CD4-positive, alpha-beta T cell treated with Interferon alpha-2 for 1 hour (primary cell): ENCODE measurements around the gene HJV.

Experiments
- DNase-seq, 2 donors: peaks; one replicate each; pipeline ENCODE4 v3.0.0-alpha.2; 2020 to 2022

The HJV gene

DNA sequence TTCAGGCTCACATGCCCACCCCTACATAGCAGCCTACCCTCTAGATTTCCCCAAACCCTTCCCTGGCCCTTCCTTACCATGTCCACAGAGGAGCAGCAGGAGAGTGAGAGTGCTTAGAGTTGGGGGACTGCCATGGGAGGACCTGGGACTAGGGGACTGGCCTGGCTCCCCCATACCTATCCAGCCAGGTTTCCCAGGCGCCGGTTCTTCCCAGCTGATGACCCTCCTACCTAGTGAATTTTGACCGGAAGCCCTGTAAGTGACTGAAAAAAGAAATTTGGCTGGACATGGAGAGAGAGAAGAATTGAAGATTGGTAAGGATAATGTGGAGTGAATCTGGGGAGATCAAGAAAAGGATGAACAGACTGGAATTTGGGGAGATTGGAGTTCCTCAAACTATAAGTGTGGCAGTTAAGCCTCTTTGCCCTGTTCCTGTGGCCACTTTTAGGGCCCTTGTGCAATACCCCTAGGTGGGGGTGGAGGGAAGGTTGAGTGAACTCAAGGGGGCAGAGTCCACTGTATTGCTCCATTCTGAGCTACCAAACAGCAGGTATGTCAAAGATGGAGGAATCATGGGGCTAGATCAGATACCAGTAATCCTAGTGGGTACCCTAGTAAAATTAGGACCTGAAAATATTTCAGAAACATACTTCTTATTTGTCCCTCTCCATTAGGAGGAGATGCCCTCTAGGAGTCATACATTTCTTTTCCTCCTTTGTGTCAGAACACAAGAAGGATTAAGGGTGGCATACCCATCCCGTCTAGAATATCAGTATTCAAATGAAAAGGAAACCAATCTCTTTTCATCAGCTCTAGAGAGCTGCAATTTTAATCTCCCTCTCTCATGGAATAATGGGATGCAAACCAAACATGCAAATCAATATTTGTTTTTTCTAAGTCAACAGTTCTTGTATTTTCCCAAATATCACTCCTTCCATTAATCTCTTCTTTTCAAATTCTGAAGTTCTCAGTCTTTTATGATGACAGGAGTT is 1.2 kb downstream of the HJV start:
- DNase-seq = no peak

GRCh38 chr1:146019231-146020057 is 2.1 kb downstream of the HJV start:
- DNase-seq = no peak

DNA sequence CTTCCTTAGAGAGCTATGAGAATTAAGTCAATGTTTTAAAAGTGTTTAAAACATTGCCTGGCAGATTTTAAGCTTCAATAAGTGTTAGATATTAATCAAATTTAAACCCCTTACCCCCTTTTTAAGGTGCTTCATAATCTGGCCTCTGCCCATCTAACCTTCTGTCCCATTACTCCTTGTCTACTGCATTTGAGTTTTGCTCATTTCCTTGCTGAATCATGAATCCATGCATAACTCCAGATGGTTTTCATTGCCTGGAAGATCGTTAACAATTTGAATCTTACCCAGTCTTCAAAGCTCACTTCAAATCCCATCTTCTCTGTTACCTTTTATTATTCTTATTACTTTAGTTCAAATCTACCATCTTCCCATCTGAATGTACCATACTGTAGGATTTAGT is 4.6 kb downstream of the HJV start:
- DNase-seq = no peak

DNA sequence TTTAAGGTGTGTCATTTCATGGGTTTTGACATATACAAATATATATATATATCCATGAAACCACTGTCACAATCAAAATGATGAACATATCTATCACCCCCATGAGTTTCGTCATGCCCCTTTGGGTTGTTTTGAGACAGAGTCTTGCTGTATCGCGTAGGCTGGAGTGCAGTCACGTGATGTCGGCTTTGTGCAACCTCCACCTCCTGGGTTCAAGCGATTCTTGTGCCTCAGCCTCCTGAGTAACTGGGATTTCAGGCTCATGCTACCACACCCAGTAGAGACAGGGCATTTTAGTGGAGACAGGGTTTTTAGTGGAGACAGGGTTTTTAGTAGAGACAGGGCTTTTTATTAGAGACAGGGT is 8.0 kb downstream of the HJV start:
- DNase-seq = no peak

DNA sequence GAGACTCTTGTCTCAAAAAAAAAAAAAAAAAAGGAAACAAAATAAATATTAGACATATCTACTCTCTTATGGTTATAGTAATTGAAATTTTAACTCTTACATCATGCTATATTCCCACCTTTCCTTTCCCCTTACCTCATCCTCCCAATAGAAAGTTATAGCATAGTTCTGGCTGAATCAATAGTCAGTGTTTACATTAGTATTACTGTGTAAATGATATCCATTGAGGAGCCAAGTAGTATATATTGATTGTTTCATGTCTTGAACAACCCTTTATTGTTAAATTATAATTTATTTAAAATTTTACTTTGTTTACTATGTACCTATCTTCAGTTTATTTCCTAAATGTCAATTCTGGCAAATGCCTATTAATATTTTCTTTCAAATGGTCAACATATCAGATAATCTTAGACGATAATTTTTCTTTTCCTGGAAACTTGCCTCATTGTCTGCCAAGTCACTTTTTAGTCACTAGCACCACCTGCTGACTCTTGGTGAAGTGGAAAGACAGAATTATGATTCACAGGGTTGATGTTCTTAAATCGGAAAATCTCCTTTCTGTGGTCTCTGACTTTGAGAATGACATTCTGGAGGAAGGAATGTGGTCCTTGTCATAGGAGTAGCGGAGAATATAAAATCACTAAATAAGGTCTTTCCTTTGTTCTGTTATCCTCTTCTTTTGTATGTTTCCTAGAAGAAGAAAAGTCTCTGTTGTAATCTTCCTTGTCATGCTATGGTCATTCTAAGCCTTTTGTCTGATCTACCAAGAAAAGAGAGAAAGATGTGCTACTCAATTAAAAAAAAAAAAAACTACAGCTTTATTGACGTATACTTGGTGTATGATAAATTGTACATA is 8.6 kb downstream of the HJV start:
- DNase-seq = peak; percentile 64 to 84

- DNase-seq = no peak
Measured at GRCh38 chr1:146010126-146010738, 11.3 kb downstream of the HJV start.

GRCh38 chr1:146007489-146008133 is 13.9 kb downstream of the HJV start:
- peak in 1 of 2 donors; percentile 23 for DNase-seq

DNA sequence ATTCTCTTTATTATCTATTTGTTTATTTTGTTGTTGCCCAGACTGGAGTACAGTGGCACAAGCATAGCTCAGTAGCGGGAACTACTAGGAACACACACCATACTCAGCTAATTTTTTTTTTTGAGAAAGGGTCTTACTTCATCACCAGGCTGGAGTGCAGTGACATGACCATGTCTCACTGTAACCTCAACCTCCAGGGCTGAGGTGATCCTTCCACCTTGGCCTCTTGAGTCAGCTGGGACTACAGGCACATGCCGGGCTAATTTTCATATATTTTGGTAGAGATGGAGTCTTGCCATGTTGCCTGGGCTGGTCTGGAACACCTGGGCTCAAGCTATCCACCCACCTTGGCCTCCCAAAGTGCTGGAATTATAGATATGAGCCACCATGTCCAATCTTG is 19.8 kb downstream of the HJV start:
- no peak for DNase-seq

- peak; percentile 22 to 71 for DNase-seq
Measured at GRCh38 chr1:145999321-146000024, 22.1 kb downstream of the HJV start.

DNA sequence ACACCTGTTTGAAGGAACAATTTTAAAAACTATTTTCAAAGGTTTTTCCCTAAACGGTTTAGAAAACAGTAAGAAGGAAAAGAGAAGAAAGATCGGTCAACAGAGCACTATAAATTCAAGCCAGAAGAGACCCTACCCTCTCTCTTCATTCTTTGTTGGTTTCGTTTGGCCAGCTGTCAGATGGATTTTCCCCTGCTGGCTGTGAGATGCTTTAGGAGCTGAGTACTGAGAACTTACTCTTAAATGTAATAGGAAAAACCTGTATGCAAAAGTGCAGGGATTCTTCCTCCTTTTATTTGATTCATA is 23.9 kb downstream of the HJV start:
- no peak for DNase-seq

GRCh38 chr1:145997016-145997717 is 24.4 kb downstream of the HJV start:
- peak; percentile 66 to 75 for DNase-seq

DNA sequence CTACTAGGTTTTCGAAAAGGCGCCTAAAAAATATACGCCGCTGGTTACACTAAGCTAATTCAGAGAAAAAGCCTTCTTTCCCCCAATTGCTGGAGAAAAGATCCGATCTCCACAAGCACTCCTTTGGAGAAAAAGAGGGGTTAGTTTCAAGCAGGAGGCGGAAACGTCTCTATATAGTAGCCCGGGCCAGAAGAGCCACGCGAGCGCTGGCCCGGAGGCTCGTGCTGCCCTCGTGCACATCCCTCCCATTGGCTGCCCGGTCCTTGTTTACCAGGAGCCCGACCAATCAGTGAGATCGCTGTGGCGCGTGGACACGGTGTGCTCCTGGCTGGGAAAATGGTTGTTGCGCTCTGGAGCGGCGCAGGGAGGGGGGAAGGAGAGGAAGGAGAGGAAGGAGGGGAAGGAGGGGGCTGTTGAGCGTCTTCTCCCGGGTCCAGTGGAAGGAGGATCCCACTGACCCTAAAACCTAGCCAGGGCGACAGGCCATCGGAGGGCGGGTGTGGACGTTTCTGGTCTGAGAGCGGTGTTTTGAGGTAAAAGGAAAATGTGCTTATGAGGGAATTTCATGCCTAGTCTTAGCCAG is 25.0 kb downstream of the HJV start, which contains the start of gene TXNIP:
Gene TXNIP, minus strand, starts transcription at position 147 of the 583 bp plus-strand sequence. CDS start 313 bp downstream, outside the sequence.
- DNase-seq = peak; percentile 94

- no peak for DNase-seq
Measured at GRCh38 chr1:145995964-145996432, 25.5 kb downstream of the HJV start.

DNA sequence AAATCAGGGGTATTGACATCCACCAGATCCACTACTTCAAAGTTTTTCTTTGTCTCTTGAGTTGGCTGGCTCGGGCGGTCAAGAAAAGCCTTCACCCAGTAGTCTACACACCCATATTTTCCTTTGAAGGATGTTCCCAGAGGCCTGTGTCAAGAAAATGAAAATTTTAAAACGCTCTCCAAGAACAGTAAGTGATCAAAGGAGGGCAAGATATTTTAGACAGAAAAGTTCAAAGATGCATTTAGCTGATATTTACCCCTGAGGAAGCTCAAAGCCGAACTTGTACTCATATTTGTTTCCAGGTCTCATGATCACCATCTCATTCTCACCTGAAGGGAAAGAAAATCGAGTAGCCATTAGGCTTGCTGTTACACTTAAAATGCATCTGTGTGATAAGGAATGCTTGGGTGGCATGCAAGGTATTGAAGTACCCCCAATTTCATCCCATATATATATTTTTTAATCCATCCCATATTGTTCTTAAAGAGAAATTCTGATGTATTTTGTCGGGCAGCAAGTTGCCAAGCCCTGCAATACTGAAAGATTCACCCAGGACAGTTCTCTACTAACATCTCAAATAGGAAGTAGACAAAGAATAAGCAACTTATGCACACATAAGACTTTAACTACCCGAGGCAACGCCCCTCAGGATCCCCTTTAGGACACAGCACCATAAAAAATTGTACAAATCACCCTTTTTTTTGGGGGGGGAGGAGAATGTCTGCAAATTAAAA is 26.2 kb downstream of the HJV start:
- DNase-seq = no peak

DNA sequence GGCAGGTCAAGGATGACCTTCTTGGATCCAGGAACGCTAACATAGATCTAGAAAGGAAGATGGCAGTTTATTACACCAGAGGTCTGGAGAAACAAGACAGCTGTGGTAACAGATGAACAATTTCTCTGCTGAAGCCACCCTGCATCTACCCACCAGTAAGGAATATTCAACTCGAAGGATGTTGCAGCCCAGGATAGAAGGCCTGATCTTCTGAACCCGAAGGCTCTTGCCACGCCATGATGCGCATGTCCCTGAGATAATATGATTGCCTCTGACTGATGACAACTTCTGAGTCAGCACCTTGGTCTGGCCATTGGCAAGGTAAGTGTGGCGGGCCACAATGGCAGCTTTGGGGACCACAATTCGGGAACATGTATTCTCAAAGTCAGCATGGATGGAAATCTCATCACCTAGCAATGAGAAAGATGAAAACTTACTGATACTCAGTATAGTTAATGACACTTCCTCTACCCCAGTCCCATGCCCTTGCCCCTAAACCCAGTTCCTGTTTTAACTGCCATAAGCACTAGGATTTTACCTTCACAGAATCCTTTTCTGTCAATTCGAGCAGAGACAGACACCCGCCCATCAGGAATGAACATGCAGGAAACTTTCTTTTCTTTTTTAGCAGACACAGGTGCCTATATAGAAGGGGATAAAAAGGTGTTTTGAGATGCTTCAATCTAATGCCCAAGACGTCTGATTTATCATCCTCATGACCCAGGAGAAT is 27.0 kb downstream of the HJV start:
- DNase-seq = no peak

DNA sequence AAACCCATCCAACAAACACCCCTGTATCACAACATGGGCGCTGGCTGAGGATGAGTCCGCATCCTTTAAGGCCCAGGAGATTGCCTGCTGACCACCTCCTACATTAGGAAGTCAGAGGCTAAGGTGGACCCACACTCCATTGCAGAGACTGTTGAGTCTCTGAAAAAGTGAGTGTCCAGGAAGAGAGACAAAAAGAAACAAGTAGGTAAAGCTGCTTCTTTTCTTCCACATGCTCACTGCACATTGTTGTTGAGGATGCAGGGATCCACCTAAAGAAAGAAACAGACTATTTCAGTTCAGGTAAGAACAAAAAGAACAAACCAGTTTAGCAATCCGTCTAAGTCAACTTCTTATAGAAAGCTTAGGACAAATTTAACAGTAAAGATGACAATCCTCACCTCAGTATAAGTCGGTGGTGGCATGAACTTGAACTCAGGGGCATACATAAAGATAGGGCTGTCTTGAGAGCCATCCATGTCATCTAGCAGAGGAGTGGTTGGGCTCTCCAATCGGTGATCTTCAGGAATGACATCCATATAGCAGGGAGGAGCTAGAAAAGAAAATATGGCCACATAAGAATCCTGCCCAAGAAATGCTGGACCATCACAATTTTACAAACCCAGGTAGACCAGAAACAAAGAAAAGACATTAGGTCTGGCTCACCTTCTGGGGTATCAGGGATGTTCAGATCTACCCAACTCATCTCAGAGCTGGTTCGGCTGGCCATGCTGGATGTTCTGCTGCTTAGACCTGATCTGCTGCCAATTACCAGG is 27.7 kb downstream of the HJV start:
- no peak for DNase-seq

DNA sequence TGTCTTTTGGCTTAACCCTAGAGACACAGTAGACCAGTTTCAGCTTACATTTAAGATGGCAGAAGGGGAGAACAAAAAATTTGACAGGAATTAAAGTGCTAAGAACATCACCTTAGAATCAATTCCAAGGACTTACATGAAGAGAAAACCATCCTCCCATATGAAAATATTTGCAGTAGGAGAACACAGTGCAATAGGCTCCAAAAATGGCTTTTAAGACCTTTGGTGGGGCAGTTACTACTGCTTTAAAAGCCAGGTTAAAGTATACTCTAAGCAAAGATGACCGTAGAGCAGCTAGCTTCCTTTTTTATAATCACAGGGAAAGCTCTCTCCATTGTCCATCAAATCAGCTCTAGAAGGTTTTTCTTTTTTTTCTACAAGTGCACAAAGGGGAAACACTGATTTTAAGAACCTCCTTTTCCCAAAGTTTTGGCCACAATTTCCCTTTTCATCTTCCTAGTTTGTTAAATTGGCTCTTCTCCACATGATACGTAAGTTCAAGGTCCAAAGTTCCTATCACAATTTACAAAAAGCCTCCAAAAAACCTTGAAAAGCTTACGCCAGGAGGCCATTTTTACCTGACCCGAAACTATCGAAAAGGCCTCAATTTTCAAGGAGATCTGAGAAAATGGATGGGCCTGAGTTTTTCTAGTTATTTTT is 28.4 kb downstream of the HJV start:
- DNase-seq = no peak
